K562 (cell line): ENCODE measurements around the gene NKAIN1. TPM values are rescaled to one million over a fixed set of nuclear protein-coding genes. Genes with fewer than 3 reads are reported as not detected.
A peak's percentile ranks its signal among the peaks of the same experiment; 100 is the strongest.

Experiments
- BRF1 ChIP-seq: IDR thresholded peaks from 3 replicates; pipeline ENCODE4 v1.6.1; 2011; ENCODE audit warnings: borderline replicate concordance, mild to moderate bottlenecking; ENCODE audit not compliant: insufficient read length; ENCODE audit errors: extremely low read depth
- CLOCK ChIP-seq: fragments of 250-450 bp; sonication (Bioruptor Pico); IDR thresholded peaks from 2 replicates; pipeline ENCODE4 v1.4.0; 2020; ENCODE audit warnings: mild to moderate bottlenecking, moderate library complexity, borderline replicate concordance
- KAT7 ChIP-seq: sonication (generic); formaldehyde crosslinking; IDR thresholded peaks from 2 replicates; pipeline ENCODE4 v1.8.0; 2022; ENCODE audit warnings: missing genetic modification reagents, mild to moderate bottlenecking, borderline replicate concordance
- NFIX ChIP-seq: fragments of 250-450 bp; sonication (Bioruptor Pico); IDR thresholded peaks from 2 replicates; pipeline ENCODE4 v1.4.0; 2020; ENCODE audit warnings: low read depth, mild to moderate bottlenecking, moderate library complexity
- PATZ1 ChIP-seq: fragments of 250-450 bp; sonication (Bioruptor Pico); IDR thresholded peaks from 2 replicates; pipeline ENCODE4 v1.5.0; 2020; ENCODE audit warnings: mild to moderate bottlenecking, borderline replicate concordance
- PRDM10 ChIP-seq: fragments of 450-650 bp; IDR thresholded peaks from 2 replicates; pipeline ENCODE4 v1.6.1; 2018; ENCODE audit not compliant: partially characterized antibody
- SREBF1 ChIP-seq: fragments of 150-350 bp; IDR thresholded peaks from 2 replicates; pipeline ENCODE4 v1.6.1; 2014; ENCODE audit warnings: antibody characterized with exemption, low read depth, low read length, borderline replicate concordance
- THRB ChIP-seq: fragments of 450-650 bp; formaldehyde crosslinking; conservative IDR thresholded peaks from 2 replicates; pipeline ENCODE4 v1.4.0; 2022; ENCODE audit warnings: mild to moderate bottlenecking, missing genetic modification characterization
- ZBTB8A ChIP-seq: fragments of 450-650 bp; IDR thresholded peaks from 2 replicates; pipeline ENCODE4 v1.6.1; 2018; ENCODE audit warnings: mild to moderate bottlenecking, moderate library complexity; ENCODE audit not compliant: partially characterized antibody
- ZNF41 ChIP-seq: fragments of 250-450 bp; sonication (Bioruptor Pico); conservative IDR thresholded peaks from 2 replicates; pipeline ENCODE4 v1.4.0; 2020; ENCODE audit warnings: mild to moderate bottlenecking
- ZNF512 ChIP-seq: IDR thresholded peaks from 2 replicates; pipeline ENCODE4 v1.6.1; 2016; ENCODE audit warnings: missing genetic modification characterization, missing compliant biosample characterization
- polyA plus RNA-seq, 8 experiments: library from polyadenylated mRNA; depleted of rRNA in 4 of 8; stranded (reverse) in 5 of 8; unstranded in 3 of 8; fragments of >200 nt; fragmentation: Nextera tagmentation in 2 of 8; fragmentation: Illumina TruSeq in 1 of 8; extraction: Ambion mirVana in 2 of 8; extraction: Trizol in 1 of 8; gene quantifications; 2 replicates each; pipeline versions ENCODE4 v1.2.1 to v1.2.3, GENCODE V29; 2011 to 2014; ENCODE audit warnings: inconsistent platforms in 1 of 8, missing spikeins in 1 of 8
- total RNA-seq, 7 experiments: library from RNA; depleted of rRNA in 6 of 7; stranded (reverse); fragments of >200 nt in 6 of 7; fragmentation: Illumina TruSeq in 2 of 7; extraction: Trizol in 2 of 7; gene quantifications; 2 replicates each; pipeline versions ENCODE4 v1.2.1 to v1.2.3, GENCODE V29; 2011 to 2021; ENCODE audit warnings: low replicate concordance in 1 of 7

Gene NKAIN1
- total and polyA plus RNA-seq, 9 of the 15 experiments (the other 6 are each of a cell fraction or from before 2014, with no cell fraction given), result 0.03 to 0.22 (median 0.04) TPM; not detected in 3

GRCh38 chr1:31159869-31160611 lies 79.6 kb downstream of the NKAIN1 start (continued):
- peak; percentile 81 for TF ChIP-seq CLOCK (CRISPR knock-in tag)
- no peak for TF ChIP-seq BRF1
- TF ChIP-seq SREBF1, result no peak
- no peak for TF ChIP-seq THRB (CRISPR knock-in tag)
- TF ChIP-seq KAT7 (CRISPR knock-in tag), result peak; percentile 41; the same call in 1 of the 2 replicates
- no peak for TF ChIP-seq NFIX (CRISPR knock-in tag)
- peak; percentile 68 for TF ChIP-seq ZNF41 (CRISPR knock-in tag)
- no peak for TF ChIP-seq PATZ1 (CRISPR knock-in tag)
- TF ChIP-seq ZNF512 (tag), result no peak
- peak; percentile 10 for TF ChIP-seq PRDM10
- TF ChIP-seq ZBTB8A, result no peak
